HG02852 (cell line): ENCODE measurements around the gene CSNK2B.
"Not testable (repeated sequence)": the region's sequence is repeated elsewhere in the genome, so short reads cannot be mapped to it uniquely, and the experiment has no call there.

Experiments
- ATAC-seq: cut with Tn5 transposase; IDR thresholded peaks from one replicate; pipeline ENCODE4 v1.9.1; 2021; ENCODE audit warnings: mild to moderate bottlenecking, moderate library complexity; ENCODE audit not compliant: unreplicated experiment

Gene CSNK2B

DNA sequence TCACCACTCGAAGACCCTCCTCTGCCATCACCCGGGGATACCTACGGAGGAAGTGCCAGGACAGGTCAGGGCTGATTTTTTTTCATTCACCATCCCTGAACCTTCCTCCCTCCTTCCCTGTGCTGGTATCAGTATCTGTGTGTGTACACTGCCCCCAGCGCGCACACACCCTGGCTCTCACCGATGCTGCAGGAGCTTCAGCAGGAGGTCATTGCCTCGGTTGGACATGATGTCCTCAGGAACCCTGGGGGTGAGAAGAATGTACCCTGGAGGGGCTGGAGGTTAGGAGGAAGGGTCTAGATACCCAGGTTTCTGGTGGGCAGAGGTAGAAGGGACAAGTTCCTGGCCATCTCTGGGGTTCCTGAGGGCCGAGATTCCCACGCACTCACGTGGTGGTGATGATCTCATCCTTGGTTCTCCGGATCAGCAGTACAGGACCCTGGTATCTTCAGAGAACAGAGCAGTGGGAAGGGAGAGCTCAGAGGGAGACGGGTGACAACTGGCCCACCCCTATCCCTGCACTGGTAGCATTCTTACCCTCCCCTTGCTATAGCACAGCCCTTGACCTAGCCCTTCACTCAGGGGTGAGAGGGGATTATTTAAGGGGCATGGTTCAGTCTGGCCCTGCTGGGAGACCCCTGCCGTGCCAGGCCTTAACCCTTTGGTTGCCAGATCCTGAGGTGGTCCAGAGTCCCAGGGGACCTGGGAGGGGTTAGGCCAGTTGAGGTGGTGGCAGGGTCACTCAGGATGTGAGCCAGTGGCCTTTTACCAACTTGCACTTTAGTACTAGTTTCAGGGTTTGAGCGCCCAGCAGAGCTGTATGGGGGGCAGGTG, 22.2 kb downstream of the CSNK2B start:
- no peak for ATAC-seq

DNA sequence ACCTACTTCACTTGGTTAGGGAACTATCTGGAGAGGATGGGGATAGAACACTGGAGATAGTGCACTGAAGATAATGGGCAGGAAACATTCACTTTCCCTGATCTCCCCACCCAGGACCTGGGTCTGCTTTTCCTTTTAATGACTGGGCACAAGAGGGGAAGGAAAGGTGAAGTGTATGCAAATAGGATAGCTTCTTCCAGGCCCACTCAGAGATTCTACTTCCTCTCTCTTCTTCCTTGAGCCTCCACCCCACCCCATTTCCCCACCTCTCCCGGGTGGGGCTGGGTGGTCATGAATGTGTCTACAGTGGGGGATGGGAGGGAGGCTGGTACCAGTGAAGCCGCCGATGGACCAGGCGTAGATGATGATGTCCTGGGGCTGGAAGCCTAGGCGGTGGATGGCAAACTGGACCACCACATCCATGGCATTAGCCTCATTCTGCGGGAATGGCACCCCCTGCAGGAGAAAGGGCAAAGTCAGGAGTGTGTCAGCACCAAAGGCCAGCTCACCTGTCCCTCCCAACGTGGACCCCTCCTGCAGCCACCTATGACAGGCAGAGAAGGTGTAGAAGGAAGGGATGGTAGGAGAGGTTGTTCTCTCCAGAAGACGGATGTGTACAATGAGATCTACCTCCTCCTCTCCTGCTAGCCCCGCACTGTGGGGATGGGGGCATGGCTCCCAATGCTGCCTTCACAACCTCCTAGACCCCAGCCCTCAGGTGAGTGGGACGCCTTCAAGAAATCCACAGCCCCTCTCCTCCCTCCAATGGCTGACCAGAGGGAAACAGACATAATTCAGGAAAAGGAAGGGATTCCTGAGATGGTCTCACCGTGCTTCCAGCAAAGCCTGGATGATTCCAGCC, 23.6 kb downstream of the CSNK2B start:
- ATAC-seq, result no peak

DNA sequence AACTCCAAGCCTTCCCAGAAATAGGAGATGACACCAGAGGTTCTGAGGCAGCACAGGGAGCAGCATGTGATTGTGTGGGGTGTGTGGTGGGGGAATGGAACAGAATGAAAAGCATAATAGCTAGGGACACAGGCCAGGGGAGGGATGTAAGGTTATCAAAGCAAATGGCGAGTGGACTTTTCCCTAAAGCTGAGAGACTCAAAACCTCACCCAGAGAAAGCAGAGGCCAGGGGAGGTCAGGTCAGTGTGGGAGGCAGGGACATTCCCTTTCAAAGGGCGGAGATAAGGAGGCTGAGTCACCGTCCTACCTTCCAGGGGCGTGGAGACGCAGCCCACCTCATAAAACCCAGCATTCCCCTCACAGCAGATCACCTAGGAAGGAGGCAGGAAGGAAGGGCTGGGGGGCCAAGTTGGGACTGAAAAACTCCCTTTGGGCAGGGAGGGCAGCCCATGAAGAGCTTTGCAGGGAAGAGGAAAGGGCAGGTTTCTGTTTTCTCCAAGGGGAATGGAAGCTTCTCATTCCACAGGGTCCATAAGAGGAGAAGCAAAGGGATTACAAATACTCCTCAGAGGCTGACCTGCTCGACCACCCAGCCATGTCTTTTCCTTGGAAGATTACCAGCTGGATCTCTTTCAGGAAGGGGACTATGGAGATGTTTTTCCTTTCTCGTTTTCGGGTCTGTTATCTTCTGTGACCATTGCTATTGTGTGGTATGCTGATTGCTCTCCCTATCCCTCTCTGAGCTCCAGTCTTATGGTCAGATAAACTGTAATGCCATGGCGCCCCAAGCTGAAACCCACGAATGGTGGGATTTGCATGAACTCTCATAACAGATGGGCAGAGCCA, 24.6 kb downstream of the CSNK2B start:
- no peak for ATAC-seq

DNA sequence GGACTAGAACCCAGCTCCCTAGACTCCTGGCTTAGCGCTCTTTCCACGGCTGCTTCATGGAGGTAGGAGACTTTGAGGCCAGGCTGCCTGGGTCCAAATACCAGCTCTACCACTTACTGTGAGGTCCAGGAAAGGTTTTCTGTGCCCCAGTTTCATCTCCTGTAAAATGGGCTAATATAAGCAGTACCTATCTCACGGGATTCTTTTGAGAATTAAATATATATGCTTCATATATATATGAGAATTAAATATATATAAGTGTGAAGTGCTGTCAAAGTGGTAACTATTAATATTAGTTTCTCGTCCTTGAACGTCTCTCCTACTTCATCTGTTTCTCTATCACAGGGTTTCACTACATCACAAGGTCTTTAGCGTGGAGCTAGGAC, 25.2 kb downstream of the CSNK2B start:
- no peak for ATAC-seq

DNA sequence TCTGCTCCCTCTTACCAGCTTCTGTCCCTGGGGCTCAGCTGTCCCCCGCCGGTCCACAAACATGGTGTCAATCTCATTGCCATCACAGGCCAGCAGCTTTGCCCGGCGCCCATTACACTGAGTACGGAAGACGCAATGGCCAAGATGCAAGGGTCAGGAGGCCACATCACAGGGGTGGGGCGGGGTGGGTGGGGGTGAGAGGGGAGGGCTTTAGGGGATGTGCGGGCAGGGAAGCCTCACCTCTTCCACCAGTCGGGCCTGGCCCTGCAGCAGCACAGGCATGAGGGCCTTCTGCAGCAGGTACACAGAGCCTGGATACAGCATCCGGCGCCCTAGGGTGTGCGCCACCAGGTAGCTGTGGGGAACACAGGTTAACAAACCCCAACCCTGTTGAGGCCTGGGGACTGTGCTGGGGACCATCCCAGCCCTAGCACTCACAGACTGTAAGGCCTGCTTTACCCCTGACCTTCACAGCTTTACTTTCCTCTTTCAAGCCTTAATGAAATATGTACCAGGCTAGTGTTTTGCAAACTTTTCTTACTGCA, 25.8 kb downstream of the CSNK2B start:
- no peak for ATAC-seq

DNA sequence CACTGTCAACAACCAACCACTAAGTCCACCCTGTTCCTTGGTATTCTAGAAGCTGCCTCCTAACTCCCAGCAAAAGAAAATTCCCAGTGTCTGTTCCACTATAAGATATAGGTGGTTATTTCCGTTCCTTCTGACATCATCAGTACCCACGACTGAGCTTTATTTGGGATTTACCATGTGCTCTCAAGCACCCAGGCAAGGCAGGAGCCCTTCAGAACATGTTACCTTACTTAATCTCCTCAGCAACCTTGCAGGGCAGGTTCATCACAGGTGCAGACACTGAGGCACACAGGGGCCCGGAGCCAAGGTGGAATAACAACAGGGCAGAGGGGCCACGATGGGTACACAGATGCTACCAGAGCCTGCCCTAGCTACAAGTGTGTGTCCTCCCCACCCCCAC, 26.5 kb downstream of the CSNK2B start:
- no peak for ATAC-seq

DNA sequence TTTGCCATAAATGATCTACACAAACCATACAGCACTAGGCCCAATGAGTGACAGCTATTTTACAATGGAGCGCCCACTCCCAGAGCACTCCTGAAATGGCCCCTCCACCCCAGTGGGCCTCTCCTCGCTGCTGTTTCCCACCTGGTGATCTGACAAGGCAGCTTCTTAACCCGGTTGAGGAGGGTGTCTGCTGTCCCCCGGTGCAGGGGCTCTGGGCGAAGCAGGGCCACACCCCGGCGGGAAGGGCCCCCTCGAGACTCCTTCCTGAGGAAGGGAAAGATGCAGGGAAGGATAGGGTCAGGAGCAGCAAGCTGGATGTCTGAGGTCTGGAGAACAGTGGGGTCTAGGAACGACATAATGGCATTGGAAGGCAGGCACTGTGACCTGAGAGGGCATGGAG, 27.0 kb downstream of the CSNK2B start:
- ATAC-seq, result no peak

DNA sequence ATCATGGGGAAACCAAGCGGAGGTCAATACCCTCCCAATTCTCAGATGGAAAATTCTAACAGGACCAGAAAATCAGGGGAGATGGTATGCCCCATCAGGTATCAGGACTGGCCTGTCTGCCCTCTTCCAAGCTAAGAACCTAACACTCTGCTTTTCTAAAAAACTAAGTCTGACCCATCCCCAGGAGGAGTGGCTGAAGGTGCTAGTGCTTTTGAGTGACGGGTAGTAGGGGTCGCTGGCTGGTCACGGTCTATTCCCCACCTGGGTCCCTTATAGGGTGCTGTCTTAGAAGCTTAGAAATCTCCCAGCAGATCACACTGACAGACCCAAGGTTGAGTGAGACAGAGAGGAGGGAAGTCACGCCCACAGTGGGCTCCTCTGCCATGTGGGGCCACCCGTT, 27.7 kb downstream of the CSNK2B start:
- no peak for ATAC-seq

DNA sequence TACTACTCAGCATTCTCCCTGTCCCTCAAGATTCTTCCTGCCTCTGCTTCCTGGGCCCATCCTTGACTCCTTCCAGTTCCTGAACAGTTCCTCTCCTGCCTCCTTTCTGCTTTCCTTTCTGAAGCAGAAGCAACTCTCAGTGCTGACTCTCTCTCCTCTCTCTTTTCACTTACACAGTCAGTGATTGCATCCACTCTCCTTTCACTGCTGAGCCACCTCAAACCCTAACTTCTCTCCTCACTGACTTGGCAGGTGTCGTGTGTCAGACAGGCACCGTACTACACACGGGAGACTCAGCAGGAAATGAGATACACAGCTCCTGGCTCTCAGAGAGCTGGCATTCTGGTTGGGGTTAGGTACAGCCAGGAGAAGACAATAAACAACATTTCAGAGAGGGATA, 31.7 kb downstream of the CSNK2B start:
- ATAC-seq, result no peak

DNA sequence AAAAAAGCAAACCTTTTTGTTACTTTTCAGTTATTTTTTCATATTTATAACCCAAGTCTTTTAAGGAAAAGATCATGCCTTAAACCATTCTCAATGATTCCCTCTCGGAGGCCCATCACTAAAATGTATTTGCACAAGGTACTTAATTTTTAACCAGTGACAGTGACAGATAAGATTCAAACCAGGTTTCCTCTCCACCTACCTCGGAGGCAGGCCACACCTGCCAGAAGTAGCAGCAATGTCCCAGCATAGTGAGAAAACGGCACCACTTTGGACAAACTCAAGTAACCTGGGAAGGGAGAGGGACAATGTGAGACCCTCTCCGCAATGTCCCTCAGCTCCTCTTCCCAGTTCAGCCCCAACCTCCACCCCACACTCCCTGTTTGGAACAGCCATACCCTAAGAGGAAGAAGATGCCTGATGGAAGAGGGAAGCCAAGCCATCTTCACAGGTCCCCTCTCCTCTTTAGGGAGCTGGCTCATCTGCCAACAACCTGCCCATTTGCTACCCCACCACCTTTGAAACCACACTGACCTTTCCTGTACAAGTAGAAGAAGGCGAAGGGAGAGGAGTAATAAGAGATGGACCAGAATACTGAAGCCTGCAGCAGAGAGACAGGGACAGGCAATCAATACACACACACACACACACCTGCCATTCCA, 35.0 kb downstream of the CSNK2B start:
- no peak for ATAC-seq

DNA sequence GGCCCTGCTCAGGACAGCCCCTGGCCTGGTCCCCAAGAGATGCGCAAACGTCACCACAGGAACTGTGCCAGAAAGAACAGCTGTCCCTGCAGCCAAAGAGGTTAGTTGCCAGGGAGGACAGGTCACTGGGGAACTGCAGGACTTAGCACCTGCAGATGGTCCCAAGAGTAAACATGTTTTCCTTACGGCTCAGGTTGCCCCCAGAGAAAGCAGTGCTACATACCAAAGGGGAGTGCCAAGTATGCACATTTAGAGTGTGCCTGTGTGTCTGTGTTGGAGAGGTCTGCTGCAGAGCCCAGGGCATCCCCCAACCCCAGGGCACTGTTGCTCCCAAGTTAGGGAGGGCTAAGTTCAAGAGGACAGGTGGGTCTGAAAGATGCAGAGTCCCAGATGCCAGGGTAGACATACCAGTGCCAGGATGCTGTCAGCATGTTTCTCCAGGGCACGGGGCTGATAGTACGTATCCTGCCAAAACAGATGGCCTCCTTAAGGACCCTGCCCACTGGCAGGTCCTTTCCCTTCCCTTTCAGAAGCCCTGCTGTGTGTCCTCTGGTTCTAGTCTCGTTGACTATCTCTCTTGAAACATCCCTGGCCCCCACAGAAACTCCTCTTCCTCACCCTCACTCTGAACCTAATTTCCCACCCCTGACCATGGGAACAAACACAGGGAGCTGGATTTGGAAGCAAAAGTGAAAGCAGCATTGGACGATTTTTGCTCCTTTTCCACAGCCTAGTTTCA, 36.0 kb downstream of the CSNK2B start:
- ATAC-seq, result no peak

DNA sequence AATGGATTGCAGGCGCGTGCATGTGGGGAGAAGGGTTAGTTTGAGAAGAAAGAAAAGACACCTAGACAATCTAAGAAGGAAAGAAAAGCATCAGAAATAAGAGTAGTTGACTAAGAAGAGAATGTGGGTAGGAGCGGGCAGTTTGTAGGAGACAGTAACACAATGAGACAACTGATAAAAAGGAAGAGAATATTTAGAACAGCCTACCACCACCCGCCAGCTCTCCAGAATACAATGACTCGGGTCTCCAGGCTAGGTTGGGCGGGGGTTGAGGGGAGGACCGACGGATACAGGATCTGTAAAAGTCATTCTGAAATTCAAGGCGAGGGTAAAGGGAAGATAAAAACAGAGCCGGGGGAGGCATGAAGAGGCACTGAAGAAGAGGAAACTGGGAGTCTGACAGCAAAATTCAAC, 36.5 kb downstream of the CSNK2B start:
- peak; percentile 19 for ATAC-seq

DNA sequence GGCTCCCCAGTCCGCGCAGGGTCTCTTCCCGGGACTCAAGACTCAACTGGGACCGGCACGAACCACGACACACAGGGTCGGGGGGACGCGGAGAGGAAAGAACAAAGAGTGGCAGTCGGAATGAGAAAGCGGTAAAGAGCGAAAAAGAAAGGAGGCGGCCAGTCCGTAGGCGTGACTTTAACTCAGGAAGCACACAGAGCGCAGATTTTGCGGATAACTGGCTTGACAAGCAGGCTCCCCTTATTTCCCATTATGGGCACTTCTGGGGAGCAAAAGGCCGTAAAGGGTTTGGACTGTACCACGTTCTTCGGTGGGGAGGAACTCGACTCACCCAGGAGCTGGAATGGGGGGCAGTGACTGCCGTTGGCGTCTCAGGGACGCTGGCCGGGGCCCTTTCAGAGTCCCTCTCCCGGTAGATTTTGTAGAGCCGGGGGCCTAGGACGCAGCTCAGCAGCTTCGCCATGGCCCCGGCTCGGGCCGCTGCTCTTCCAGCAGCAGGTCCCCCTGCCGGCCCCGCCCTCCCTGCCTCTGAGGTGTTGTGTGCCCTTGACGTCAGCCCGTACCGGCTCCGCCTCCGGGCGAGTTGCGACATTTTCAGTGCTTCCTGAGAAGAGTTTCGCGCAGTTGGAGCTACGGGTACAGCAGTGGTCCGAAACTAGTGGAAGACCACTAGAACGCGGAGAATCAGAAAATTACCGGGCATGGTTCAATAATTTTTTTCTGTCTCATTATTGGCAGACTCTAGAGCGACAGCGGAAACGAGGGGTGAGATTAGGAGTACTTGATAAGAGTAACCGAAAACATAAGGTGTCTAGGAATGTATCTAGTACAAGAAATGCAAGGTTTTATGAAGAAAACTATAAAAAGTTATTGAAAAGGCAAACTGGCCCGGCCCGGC, 37.2 kb downstream of the CSNK2B start, which contains the start of gene ABHD16A:
ABHD16A (minus strand) TSS at position 506 of the 898 bp plus-strand sequence; CDS start at position 463, 43 bp downstream.
- peak; percentile 85 for ATAC-seq

DNA sequence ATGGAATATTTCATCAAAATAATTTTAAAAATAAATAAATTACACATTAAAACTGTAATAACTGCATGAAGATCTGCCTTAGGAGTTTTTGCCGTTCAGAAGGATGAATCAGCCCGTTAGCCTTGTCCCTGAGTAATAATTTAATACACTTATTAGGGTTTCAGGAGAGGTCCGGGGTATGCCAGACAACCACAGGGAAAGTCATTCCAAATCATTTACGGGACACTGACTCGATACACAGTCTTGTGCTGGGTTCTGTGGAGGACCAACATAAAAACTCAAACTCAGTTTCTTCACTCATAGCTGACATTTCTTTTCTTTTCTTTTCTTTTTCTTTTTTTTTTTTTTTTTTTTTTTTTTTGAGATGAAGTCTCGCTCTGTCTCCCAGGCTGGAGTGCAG, 40.1 kb downstream of the CSNK2B start:
- ATAC-seq, result no peak

DNA sequence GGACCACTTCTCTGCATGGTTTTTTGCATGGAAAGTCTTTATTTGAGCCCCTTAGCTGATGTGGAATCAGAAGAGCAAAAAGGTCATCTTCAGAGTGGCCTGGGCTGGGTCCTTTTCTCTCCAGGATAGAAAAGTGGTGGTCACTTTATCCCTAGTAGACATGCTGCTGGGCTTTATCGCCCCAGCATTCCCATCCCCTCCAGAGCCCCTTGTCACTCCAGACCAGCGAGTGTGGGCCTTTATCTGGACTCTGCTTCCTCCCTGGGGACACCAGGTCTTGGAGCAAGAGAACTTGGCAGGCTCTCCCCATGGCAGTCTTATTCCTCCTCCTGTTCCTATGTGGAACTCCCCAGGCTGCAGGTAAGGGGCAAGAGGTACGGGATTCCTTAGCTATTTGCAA, 40.7 kb downstream of the CSNK2B start, which contains the start of gene LY6G6F:
LY6G6F (plus strand) TSS at position 268 of the 400 bp plus-strand sequence; CDS start at position 309, 41 bp downstream.
- ATAC-seq, result no peak

DNA sequence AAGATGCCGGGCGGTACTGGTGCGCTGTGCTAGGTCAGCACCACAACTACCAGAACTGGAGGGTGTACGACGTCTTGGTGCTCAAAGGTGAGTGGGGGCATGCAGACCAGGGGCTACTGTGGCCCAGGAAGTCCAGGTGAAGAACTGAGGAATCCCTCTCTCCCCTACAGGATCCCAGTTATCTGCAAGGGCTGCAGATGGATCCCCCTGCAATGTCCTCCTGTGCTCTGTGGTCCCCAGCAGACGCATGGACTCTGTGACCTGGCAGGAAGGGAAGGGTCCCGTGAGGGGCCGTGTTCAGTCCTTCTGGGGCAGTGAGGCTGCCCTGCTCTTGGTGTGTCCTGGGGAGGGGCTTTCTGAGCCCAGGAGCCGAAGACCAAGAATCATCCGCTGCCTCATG, 41.8 kb downstream of the CSNK2B start:
- no peak for ATAC-seq

DNA sequence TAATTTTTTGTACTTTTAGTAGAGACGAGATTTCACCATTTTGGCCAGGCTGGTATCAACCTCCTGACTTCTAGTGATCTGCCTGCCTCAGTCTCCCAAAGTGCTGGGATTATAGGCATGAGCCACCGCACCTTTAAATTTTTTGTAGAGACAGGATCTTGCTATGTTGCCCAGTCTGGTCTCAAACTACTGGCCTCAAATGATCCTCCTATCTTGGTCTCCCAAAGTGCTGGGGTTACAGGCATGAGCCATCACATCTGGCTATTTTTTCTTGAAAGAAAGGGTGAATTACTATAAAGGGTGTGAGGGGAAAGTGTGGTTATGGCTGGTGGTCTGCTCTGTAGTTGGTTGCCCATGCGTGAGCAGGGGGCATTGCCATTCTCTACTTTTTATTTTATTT, 42.3 kb downstream of the CSNK2B start:
- ATAC-seq, result no peak

DNA sequence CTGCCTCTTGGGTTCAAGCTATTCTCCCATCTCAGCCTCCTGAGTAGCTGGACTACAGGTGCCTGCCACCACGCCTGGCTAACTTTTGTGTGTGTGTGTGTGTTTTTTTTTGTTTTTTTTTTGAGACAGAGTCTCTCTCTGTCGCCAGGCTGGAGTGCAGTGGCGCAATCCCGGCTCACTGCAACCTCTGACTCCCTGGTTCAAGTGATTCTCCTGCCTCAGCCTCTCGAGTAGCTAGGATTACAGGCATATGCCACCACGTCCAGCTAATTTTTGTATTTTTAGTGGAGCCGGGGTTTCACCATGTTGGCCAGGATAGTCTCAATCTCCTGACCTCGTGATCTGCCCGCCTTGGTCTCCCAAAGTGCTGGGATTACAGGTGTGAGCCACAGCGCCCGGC, 43.3 kb downstream of the CSNK2B start:
- not testable (repeated sequence) for ATAC-seq
